Subcutaneous abdominal adipose tissue (tissue), 5 donors: ENCODE data around the gene PAQR4.

Experiments
- H3K27ac ChIP-seq: one replicate; pipeline ENCODE4 v1.7.0; 2013; ENCODE audit warnings: low read depth, mild to moderate bottlenecking, inconsistent platforms, low read length, moderate library complexity
- H3K27me3 ChIP-seq, 5 donors: one replicate each; pipeline ENCODE4 v1.7.0; 2013; ENCODE audit warnings: low read length in 5 of 5, inconsistent platforms in 1 of 5; ENCODE audit not compliant: control insufficient read depth in 5 of 5, insufficient read depth in 4 of 5
- H3K36me3 ChIP-seq, 5 donors: one replicate each; pipeline ENCODE4 v1.7.0; 2013; ENCODE audit warnings: low read length in 5 of 5; ENCODE audit not compliant: control insufficient read depth in 5 of 5, insufficient read depth in 5 of 5
- H3K4me1 ChIP-seq, 5 donors: one replicate each; pipeline ENCODE4 v1.7.0; 2013; ENCODE audit warnings: low read length in 5 of 5, mild to moderate bottlenecking in 3 of 5, moderate library complexity in 1 of 5; ENCODE audit not compliant: control insufficient read depth in 5 of 5, insufficient read depth in 5 of 5
- H3K4me3 ChIP-seq, 5 donors: one replicate each; pipeline ENCODE4 v1.7.0; 2013; ENCODE audit warnings: low read length in 5 of 5, low read depth in 1 of 5
- H3K9ac ChIP-seq, 5 donors: one replicate each; pipeline ENCODE4 v1.7.0; 2013; ENCODE audit warnings: low read length in 5 of 5, mild to moderate bottlenecking in 4 of 5, moderate library complexity in 3 of 5
- H3K9me3 ChIP-seq, 5 donors: one replicate each; pipeline ENCODE4 v1.7.0; 2013; ENCODE audit warnings: low read length in 5 of 5; ENCODE audit not compliant: control insufficient read depth in 5 of 5
- donor health status: healthy.
- donor health status: healthy.
- donor health status: healthy.
- donor health status: healthy.
- donor health status: healthy.

PAQR4 gene

GRCh38 chr16:3019594-3020246 is 50.6 kb downstream of the PAQR4 start:
- H3K4me3 ChIP-seq, result peak overlapping the region; percentile 23 to 82 (median 70)
- peaks cover 6 to 24% (median 10%) of the 10 kb centered on the region in 5 donors for H3K27me3 ChIP-seq
- H3K27ac ChIP-seq, result no peak overlapping the region
- no peaks in the 10 kb centered on the region for H3K9me3 ChIP-seq
- peak overlapping the region in 1 of 5 donors; percentile 73 for H3K9ac ChIP-seq
- H3K4me1 ChIP-seq, result peaks cover 4 to 53% (median 45%) of the 10 kb centered on the region in 5 donors
- no peaks in the 10 kb centered on the region for H3K36me3 ChIP-seq

GRCh38 chr16:3020247-3020603 is 51.1 kb downstream of the PAQR4 start, which contains the start of gene TNFRSF12A:
TSS of gene TNFRSF12A (plus strand) at chr16:3020368. CDS start at chr16:3020398, 30 bp downstream.
- Histone ChIP-seq H3K9ac (peak within 1 kb of the TSS; percentile 66 to 96 (median 92)), H3K4me1 (peaks cover 4 to 53% (median 45%) of the 10 kb centered on the region in 5 donors), H3K27ac (peak within 1 kb of the TSS; percentile 93), H3K9me3 (no peaks in the 10 kb centered on the region), H3K4me3 (peak within 1 kb of the TSS; percentile 70 to 90 (median 82)), H3K27me3 (peaks cover 6 to 19% (median 10%) of the 10 kb centered on the region in 5 donors), H3K36me3 (no peaks in the 10 kb centered on the region)

GRCh38 chr16:3020604-3021448 is 51.7 kb downstream of the PAQR4 start:
- Histone ChIP-seq H3K36me3 (peaks cover 0 to 3% (median 0%) of the 10 kb centered on the region in 5 donors), H3K27ac (peak overlapping the region; percentile 93), H3K4me1 (peaks cover 4 to 53% (median 45%) of the 10 kb centered on the region in 5 donors), H3K4me3 (peak overlapping the region; percentile 70 to 90 (median 82)), H3K9me3 (no peaks in the 10 kb centered on the region), H3K9ac (peak overlapping the region; percentile 66 to 96 (median 92)), H3K27me3 (peaks cover 6 to 19% (median 10%) of the 10 kb centered on the region in 5 donors)

- Histone ChIP-seq H3K9me3 (no peaks in the 10 kb centered on the region), H3K4me3 (peak overlapping the region; percentile 59 to 86 (median 70)), H3K9ac (peak overlapping the region; percentile 26 to 92 (median 72)), H3K4me1 (peaks cover 4 to 53% (median 45%) of the 10 kb centered on the region in 5 donors), H3K36me3 (peaks cover 0 to 11% (median 6%) of the 10 kb centered on the region in 5 donors), H3K27ac (peak overlapping the region; percentile 93), H3K27me3 (peaks cover 6 to 19% (median 10%) of the 10 kb centered on the region in 5 donors)
Observed at GRCh38 chr16:3021449-3022207, 52.5 kb downstream of the PAQR4 start.

- H3K9ac ChIP-seq, result peak overlapping the region; percentile 26 to 92 (median 76)
- H3K27ac ChIP-seq, result peak overlapping the region; percentile 93
- H3K4me1 ChIP-seq, result peaks cover 4 to 53% (median 45%) of the 10 kb centered on the region in 5 donors
- H3K27me3 ChIP-seq, result peaks cover 5 to 14% (median 10%) of the 10 kb centered on the region in 5 donors
- peak overlapping the region; percentile 36 to 86 (median 79) for H3K4me3 ChIP-seq
- no peaks in the 10 kb centered on the region for H3K9me3 ChIP-seq
- H3K36me3 ChIP-seq, result peaks cover 0 to 17% (median 12%) of the 10 kb centered on the region in 5 donors
Observed at GRCh38 chr16:3022208-3022683, 53.1 kb downstream of the PAQR4 start.

GRCh38 chr16:3022684-3023414 is 53.7 kb downstream of the PAQR4 start:
- H3K36me3 ChIP-seq, result peaks cover 0 to 19% (median 14%) of the 10 kb centered on the region in 5 donors
- H3K4me1 ChIP-seq, result peaks cover 4 to 54% (median 45%) of the 10 kb centered on the region in 5 donors
- H3K9ac ChIP-seq, result peak overlapping the region; percentile 0 to 94 (median 72)
- no peaks in the 10 kb centered on the region for H3K9me3 ChIP-seq
- H3K27me3 ChIP-seq, result peaks cover 4 to 9% (median 8%) of the 10 kb centered on the region in 5 donors
- H3K4me3 ChIP-seq, result peak overlapping the region; percentile 48 to 82 (median 78)
- peak overlapping the region; percentile 93 for H3K27ac ChIP-seq
